ENCODE measurements around the gene SCN1B. TPM values are rescaled to one million over a fixed set of nuclear protein-coding genes. Genes with fewer than 3 reads are reported as not detected.

The SCN1B gene
- total and polyA plus RNA-seq, 2 of the 13 experiments (the other 11 are each of a cell fraction or from before 2014, with no cell fraction given) = 2.7 to 20.1 TPM

DNA sequence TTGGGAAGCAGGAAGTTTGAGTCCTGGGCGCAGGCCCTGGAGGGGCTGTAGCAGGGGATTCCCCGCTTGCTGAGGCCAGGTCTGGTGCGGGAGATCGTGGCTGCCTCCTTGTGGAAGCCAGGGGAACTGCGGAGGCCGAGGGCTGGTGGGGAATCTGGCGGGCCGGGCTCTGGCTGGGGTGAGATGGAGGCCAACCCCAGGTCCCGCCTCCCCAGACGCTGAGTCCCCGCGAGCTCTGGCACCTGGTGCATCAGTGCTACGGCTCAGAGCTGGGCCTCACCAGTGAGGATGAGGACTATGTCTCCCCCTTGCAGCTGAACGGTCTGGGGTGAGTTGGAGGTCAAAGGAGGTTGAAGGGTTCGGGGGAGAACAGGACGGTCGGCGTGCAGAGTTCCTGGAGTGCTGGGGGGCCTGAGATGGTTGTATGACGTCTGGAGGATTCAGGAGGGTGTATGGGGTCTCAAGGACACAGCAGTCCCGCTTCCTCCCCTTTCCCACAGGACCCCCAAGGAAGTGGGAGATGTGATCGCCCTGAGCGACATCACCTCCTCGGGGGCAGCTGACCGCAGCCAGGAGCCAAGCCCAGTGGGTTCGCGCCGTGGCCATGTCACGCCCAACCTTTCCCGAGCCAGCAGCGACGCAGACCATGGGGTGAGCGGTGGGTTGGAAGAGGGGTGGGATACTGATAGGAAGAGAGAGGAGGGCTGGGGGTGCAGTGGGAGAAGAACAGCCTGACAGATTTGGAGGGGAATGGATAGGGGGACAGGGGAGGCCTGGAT, 17.0 kb upstream of the SCN1B start (continued):
- 0 out of 2 replicates have a peak, but pooled peaks have one; percentile 51 for TF ChIP-seq FOXC1 (CRISPR knock-in tag; IDR thresholded peaks at IDR 0.05; ENCODE audit: borderline replicate concordance)
- no peak for TF ChIP-seq MTF2 (CRISPR knock-in tag; IDR thresholded peaks at IDR 0.05; ENCODE audit: borderline replicate concordance)
- no peak for TF ChIP-seq ZNF841 (CRISPR knock-in tag; IDR thresholded peaks at IDR 0.05; ENCODE audit: borderline replicate concordance)
- TF ChIP-seq, protein P1, sequence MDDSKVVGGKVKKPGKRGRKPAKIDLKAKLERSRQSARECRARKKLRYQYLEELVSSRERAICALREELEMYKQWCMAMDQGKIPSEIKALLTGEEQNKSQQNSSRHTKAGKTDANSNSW (CRISPR knock-in tag; IDR thresholded peaks at IDR 0.05; ENCODE audit: borderline replicate concordance) = no peak
- TF ChIP-seq BRCA1 (CRISPR knock-in tag; IDR thresholded peaks at IDR 0.05) = 0 out of 2 replicates have a peak, but pooled peaks have one; percentile 32
- TF ChIP-seq BCL3 (CRISPR knock-in tag; IDR thresholded peaks at IDR 0.05) = 0 out of 2 replicates have a peak, but pooled peaks have one; percentile 65
- no peak; the same call in 1 of the 2 replicates for TF ChIP-seq MYC (CRISPR knock-in tag; IDR thresholded peaks at IDR 0.05; ENCODE audit: borderline replicate concordance)
- no peak; the same call in 1 of the 2 replicates for TF ChIP-seq ZNF629 (CRISPR knock-in tag; conservative IDR thresholded peaks at IDR 0.05)
- TF ChIP-seq ZNF30 (CRISPR knock-in tag; IDR thresholded peaks at IDR 0.05) = no peak
- TF ChIP-seq ZNF747 (CRISPR knock-in tag; IDR thresholded peaks at IDR 0.05; ENCODE audit: borderline replicate concordance) = no peak
- TF ChIP-seq, protein P2, sequence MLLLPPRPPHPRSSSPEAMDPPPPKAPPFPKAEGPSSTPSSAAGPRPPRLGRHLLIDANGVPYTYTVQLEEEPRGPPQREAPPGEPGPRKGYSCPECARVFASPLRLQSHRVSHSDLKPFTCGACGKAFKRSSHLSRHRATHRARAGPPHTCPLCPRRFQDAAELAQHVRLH (CRISPR knock-in tag; IDR thresholded peaks at IDR 0.05; ENCODE audit: borderline replicate concordance, low read depth) = no peak
- TF ChIP-seq ZBTB1 (CRISPR knock-in tag; IDR thresholded peaks at IDR 0.05; ENCODE audit: borderline replicate concordance) = no peak
- peak; percentile 44 for TF ChIP-seq SALL1 (CRISPR knock-in tag; IDR thresholded peaks at IDR 0.05)
- no peak for TF ChIP-seq ZNF562 (CRISPR knock-in tag; IDR thresholded peaks at IDR 0.05; ENCODE audit: borderline replicate concordance)
- TF ChIP-seq SP5 (CRISPR knock-in tag; IDR thresholded peaks at IDR 0.05; ENCODE audit: borderline replicate concordance, low read depth) = no peak; the same call in 1 of the 2 replicates
- no peak for TF ChIP-seq RFX1 (IDR thresholded peaks at IDR 0.05)
- TF ChIP-seq, protein P3, sequence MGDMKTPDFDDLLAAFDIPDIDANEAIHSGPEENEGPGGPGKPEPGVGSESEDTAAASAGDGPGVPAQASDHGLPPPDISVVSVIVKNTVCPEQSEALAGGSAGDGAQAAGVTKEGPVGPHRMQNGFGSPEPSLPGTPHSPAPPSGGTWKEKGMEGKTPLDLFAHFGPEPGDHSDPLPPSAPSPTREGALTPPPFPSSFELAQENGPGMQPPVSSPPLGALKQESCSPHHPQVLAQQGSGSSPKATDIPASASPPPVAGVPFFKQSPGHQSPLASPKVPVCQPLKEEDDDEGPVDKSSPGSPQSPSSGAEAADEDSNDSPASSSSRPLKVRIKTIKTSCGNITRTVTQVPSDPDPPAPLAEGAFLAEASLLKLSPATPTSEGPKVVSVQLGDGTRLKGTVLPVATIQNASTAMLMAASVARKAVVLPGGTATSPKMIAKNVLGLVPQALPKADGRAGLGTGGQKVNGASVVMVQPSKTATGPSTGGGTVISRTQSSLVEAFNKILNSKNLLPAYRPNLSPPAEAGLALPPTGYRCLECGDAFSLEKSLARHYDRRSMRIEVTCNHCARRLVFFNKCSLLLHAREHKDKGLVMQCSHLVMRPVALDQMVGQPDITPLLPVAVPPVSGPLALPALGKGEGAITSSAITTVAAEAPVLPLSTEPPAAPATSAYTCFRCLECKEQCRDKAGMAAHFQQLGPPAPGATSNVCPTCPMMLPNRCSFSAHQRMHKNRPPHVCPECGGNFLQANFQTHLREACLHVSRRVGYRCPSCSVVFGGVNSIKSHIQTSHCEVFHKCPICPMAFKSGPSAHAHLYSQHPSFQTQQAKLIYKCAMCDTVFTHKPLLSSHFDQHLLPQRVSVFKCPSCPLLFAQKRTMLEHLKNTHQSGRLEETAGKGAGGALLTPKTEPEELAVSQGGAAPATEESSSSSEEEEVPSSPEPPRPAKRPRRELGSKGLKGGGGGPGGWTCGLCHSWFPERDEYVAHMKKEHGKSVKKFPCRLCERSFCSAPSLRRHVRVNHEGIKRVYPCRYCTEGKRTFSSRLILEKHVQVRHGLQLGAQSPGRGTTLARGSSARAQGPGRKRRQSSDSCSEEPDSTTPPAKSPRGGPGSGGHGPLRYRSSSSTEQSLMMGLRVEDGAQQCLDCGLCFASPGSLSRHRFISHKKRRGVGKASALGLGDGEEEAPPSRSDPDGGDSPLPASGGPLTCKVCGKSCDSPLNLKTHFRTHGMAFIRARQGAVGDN (CRISPR knock-in tag; IDR thresholded peaks at IDR 0.05) = peak; percentile 69
- TF ChIP-seq FLYWCH1 (CRISPR knock-in tag; IDR thresholded peaks at IDR 0.05) = no peak
- TF ChIP-seq POLR2G (IDR thresholded peaks at IDR 0.05; ENCODE audit: low read depth, low read length) = peak; percentile 48; the same call in 1 of the 2 replicates
- no peak for TF ChIP-seq ZNF276 (CRISPR knock-in tag; IDR thresholded peaks at IDR 0.05; ENCODE audit: low read depth)
- TF ChIP-seq ETV6 (CRISPR knock-in tag; conservative IDR thresholded peaks at IDR 0.05) = no peak
- peak; percentile 37; the same call in 1 of the 2 replicates for TF ChIP-seq PHF21A (CRISPR knock-in tag; IDR thresholded peaks at IDR 0.05)
